H1 (cell line): Measurements from ENCODE around the gene FOXB1. TPM values are rescaled to one million over a fixed set of nuclear protein-coding genes. Genes with fewer than 3 reads are reported as not detected.

Experiments
- CTCF ChIA-PET: fragments of 300-600 bp; sonication (Branson Sonifier 250); formaldehyde crosslinking; loops from one replicate; lab custom pipeline; 2021; ENCODE audit not compliant: partially characterized antibody; lab: Charles Lee
- POLR2A ChIA-PET: fragments of 300-600 bp; sonication (Branson Sonifier 250); formaldehyde crosslinking; loops from one replicate; lab custom pipeline; 2021; ENCODE audit warnings: inconsistent platforms; ENCODE audit not compliant: partially characterized antibody; lab: Charles Lee
- DNase-seq, 2 experiments: peaks; one replicate each; pipeline versions ENCODE4 v3.0.0 to v3.0.0-alpha.2; 2010 to 2022; ENCODE audit warnings: low spot score in 2 of 2, low read depth in 1 of 2, mixed read lengths in 1 of 2
- FAIRE-seq: peaks from 2 replicates; lab custom pipeline; 2011; peaks lifted over from hg19 to GRCh38; lab: Jason Lieb, UNC
- H2AFZ ChIP-seq: 2 replicates; pipeline ENCODE4 v1.8.1; 2012; ENCODE audit warnings: low read length, inconsistent platforms
- H2AK5ac ChIP-seq: 2 replicates; pipeline ENCODE4 v1.6.1; 2013; ENCODE audit warnings: low read depth, low read length
- H2BK120ac ChIP-seq: replicated peaks from 2 replicates; pipeline ENCODE3; 2013; ENCODE audit warnings: low read depth, low read length, inconsistent platforms
- H2BK12ac ChIP-seq: 2 replicates; pipeline ENCODE4 v1.6.1; 2013; ENCODE audit warnings: low read depth, low read length
- H2BK15ac ChIP-seq: 2 replicates; pipeline ENCODE4 v1.6.1; 2013; ENCODE audit warnings: low read length
- H2BK20ac ChIP-seq: 2 replicates; pipeline ENCODE4 v1.6.1; 2013; ENCODE audit warnings: low read length
- H2BK5ac ChIP-seq: 2 replicates; pipeline ENCODE4 v1.6.1; 2013; ENCODE audit warnings: low read depth, low read length
- H3K14ac ChIP-seq: 2 replicates; pipeline ENCODE4 v1.6.1; 2013; ENCODE audit warnings: inconsistent platforms; ENCODE audit not compliant: insufficient read length
- H3K18ac ChIP-seq: 2 replicates; pipeline ENCODE4 v1.6.1; 2013; ENCODE audit warnings: low read length; ENCODE audit errors: extremely low read depth
- H3K23ac ChIP-seq: 2 replicates; pipeline ENCODE4 v1.6.1; 2013; ENCODE audit warnings: inconsistent platforms; ENCODE audit not compliant: insufficient read length
- H3K23me2 ChIP-seq: 2 replicates; pipeline ENCODE4 v1.6.1; 2013; ENCODE audit warnings: low read depth, low read length
- H3K27ac ChIP-seq: 2 replicates; pipeline ENCODE4 v1.6.1; 2011; ENCODE audit warnings: low read depth, low read length, inconsistent platforms
- H3K27me3 ChIP-seq, 4 experiments: replicated peaks in 1 of 4; 1 replicate in 1 of 4; 2 replicates in 3 of 4; pipeline versions ENCODE4 v1.6.1 to v1.8.1; 2011 to 2013; ENCODE audit warnings: low read length in 3 of 4, mild to moderate bottlenecking in 3 of 4, inconsistent platforms in 2 of 4, mixed read lengths in 2 of 4, moderate library complexity in 1 of 4; ENCODE audit not compliant: control insufficient read depth in 3 of 4, insufficient read depth in 3 of 4; ENCODE audit errors: extremely low read depth in 1 of 4
- H3K36me3 ChIP-seq, 4 experiments: 2 replicates each; pipeline versions ENCODE4 v1.6.1 to v1.8.1; 2011 to 2013; ENCODE audit warnings: mild to moderate bottlenecking in 4 of 4, low read length in 3 of 4, moderate library complexity in 2 of 4, control low read depth in 1 of 4, inconsistent platforms in 1 of 4; ENCODE audit not compliant: insufficient read depth in 4 of 4, control insufficient read depth in 2 of 4
- H3K4ac ChIP-seq: replicated peaks from 2 replicates; pipeline ENCODE3; 2013; ENCODE audit warnings: low read length, low read depth, mixed read lengths, inconsistent platforms; ENCODE audit not compliant: insufficient read length
- H3K4me1 ChIP-seq, 4 experiments: replicated peaks in 1 of 4; 1 replicate in 1 of 4; 2 replicates in 3 of 4; pipeline versions ENCODE4 v1.6.1 to v1.8.1; 2011 to 2013; ENCODE audit warnings: low read length in 3 of 4, inconsistent platforms in 2 of 4, mixed read lengths in 1 of 4; ENCODE audit not compliant: insufficient read depth in 4 of 4, control insufficient read depth in 3 of 4
- H3K4me2 ChIP-seq, 2 experiments: 2 replicates each; pipeline versions ENCODE4 v1.6.1 to v1.8.1; 2011 to 2013; ENCODE audit warnings: low read depth in 2 of 2, low read length in 2 of 2, control low read depth in 1 of 2, inconsistent platforms in 1 of 2, mild to moderate bottlenecking in 1 of 2; ENCODE audit not compliant: insufficient read depth in 1 of 2
- H3K4me3 ChIP-seq, 4 experiments: fragments of 200-600, 300-600 bp in 1 of 4; sonication (generic), shearing (Covaris generic), sonication (Bioruptor Twin) in 1 of 4; 2 replicates each; pipeline versions ENCODE4 v1.5.1 to v1.8.1; 2011 to 2016; ENCODE audit warnings: low read length in 4 of 4, low read depth in 3 of 4, control low read depth in 2 of 4, inconsistent platforms in 2 of 4, mild to moderate bottlenecking in 2 of 4, mixed read lengths in 1 of 4, moderate library complexity in 1 of 4; ENCODE audit not compliant: insufficient read depth in 2 of 4; ENCODE audit errors: extremely low read depth in 1 of 4
- H3K56ac ChIP-seq: replicated peaks from 2 replicates; pipeline ENCODE3; 2013; ENCODE audit warnings: low read depth, mild to moderate bottlenecking, mixed read lengths, low read length, inconsistent platforms; ENCODE audit not compliant: insufficient read length
- H3K79me1 ChIP-seq: 2 replicates; pipeline ENCODE4 v1.6.1; 2013; ENCODE audit warnings: low read depth, low read length, control low read depth
- H3K79me2 ChIP-seq, 2 experiments: 2 replicates each; pipeline versions ENCODE4 v1.6.1 to v1.8.1; 2012 to 2013; ENCODE audit warnings: low read length in 2 of 2, mild to moderate bottlenecking in 2 of 2, inconsistent platforms in 1 of 2; ENCODE audit not compliant: insufficient read depth in 2 of 2, control insufficient read depth in 1 of 2
- H3K9ac ChIP-seq, 4 experiments: replicated peaks in 1 of 4; 1 replicate in 1 of 4; 2 replicates in 3 of 4; pipeline versions ENCODE4 v1.6.1 to v1.8.1; 2011 to 2013; ENCODE audit warnings: low read depth in 3 of 4, low read length in 3 of 4, control low read depth in 2 of 4, mild to moderate bottlenecking in 2 of 4, moderate library complexity in 2 of 4, inconsistent platforms in 1 of 4; ENCODE audit errors: extremely low read depth in 1 of 4
- H3K9me3 ChIP-seq, 2 experiments: 2 replicates each; pipeline versions ENCODE4 v1.6.1 to v1.8.1; 2012 to 2013; ENCODE audit warnings: mild to moderate bottlenecking in 2 of 2, moderate library complexity in 2 of 2, control low read depth in 1 of 2, inconsistent platforms in 1 of 2, low read depth in 1 of 2, low read length in 1 of 2, mixed read lengths in 1 of 2; ENCODE audit not compliant: insufficient read depth in 2 of 2
- H4K20me1 ChIP-seq, 2 experiments: replicated peaks in 1 of 2; 2 replicates each; pipeline versions ENCODE3 to v1.8.1; 2011 to 2013; ENCODE audit warnings: inconsistent platforms in 2 of 2, low read length in 2 of 2, mild to moderate bottlenecking in 1 of 2; ENCODE audit not compliant: insufficient read depth in 2 of 2, control insufficient read depth in 1 of 2
- H4K5ac ChIP-seq: 2 replicates; pipeline ENCODE4 v1.6.1; 2013; ENCODE audit warnings: low read length, low read depth, mixed read lengths, inconsistent platforms; ENCODE audit not compliant: insufficient read length
- H4K8ac ChIP-seq: 2 replicates; pipeline ENCODE4 v1.8.0; 2013; ENCODE audit warnings: mild to moderate bottlenecking, moderate library complexity, low read length, inconsistent platforms; ENCODE audit not compliant: insufficient read depth; ENCODE audit errors: extremely low read depth
- H4K91ac ChIP-seq: replicated peaks from 2 replicates; pipeline ENCODE3; 2013; ENCODE audit warnings: low read length, mixed read lengths, inconsistent platforms; ENCODE audit not compliant: insufficient read length
- BACH1 ChIP-seq: IDR thresholded peaks from 2 replicates; pipeline ENCODE4 v1.6.1; 2012; ENCODE audit warnings: low read length, improper control_type of control experiment
- SAP30 ChIP-seq: fragments of 300-600 bp; sonication (generic); IDR thresholded peaks from 2 replicates; pipeline ENCODE4 v1.7.1; 2012; ENCODE audit warnings: low read length, moderate library complexity, mild to moderate bottlenecking, inconsistent platforms; ENCODE audit not compliant: insufficient read depth, insufficient replicate concordance
- TAF1 ChIP-seq: IDR thresholded peaks from 2 replicates; pipeline ENCODE4 v1.6.1; 2011; ENCODE audit warnings: mild to moderate bottlenecking, low read depth, low read length
- WGBS, 2 experiments: shearing (Covaris generic) in 1 of 2; methylation state at CpG; one replicate each; pipeline versions ENCODE4 v1.1.6 to v1.1.7; 2013 to 2015; ENCODE audit warnings: low lambda C conversion rate in 2 of 2, mixed read lengths in 2 of 2, inconsistent platforms in 1 of 2, low coverage in 1 of 2, missing lambda C conversion rate in 1 of 2; ENCODE audit not compliant: insufficient replicate concordance in 2 of 2, insufficient coverage in 1 of 2, insufficient read length in 1 of 2; ENCODE audit errors: extremely low coverage in 1 of 2, missing lambda C conversion rate in 1 of 2; 5-methylcytosine and 5-hydroxymethylcytosine counted together
- polyA plus RNA-seq, 7 experiments: library from polyadenylated mRNA; depleted of rRNA in 3 of 7; stranded (reverse) in 5 of 7; unstranded in 2 of 7; fragments of >200 nt in 5 of 7; fragments of 200-250 nt in 2 of 7; gene quantifications; 1 replicate in 5 of 7; 2 replicates in 1 of 7; 4 replicates in 1 of 7; pipeline versions ENCODE4 v1.2.1 to v1.2.3, GENCODE V29; 2011 to 2013; ENCODE audit warnings: missing spikeins in 2 of 7, mixed read lengths in 2 of 7
- total RNA-seq: library from RNA; stranded (reverse); fragmentation: NEBNext Ultra II Directional; extraction: Animal tissue kit (Norgen Biotek cat#: 25700); gene quantifications from 2 replicates; pipeline ENCODE4 v1.2.1, GENCODE V29; 2021

FOXB1 gene
- total and polyA plus RNA-seq, 2 of the 8 experiments (the other 6 are each of a cell fraction or from before 2014, with no cell fraction given), result 0.92 to 1.5 TPM

GRCh38 chr15:59972241-59972640, 31.9 kb upstream of the FOXB1 start:
- no peaks in the 10 kb centered on the region for H3K9me3 ChIP-seq
- no peak overlapping the region for H2BK12ac ChIP-seq
- H2AFZ ChIP-seq, result no peak overlapping the region
- no peaks in the 10 kb centered on the region for H3K36me3 ChIP-seq
- no peak overlapping the region for H2BK20ac ChIP-seq
- no peak overlapping the region for H3K18ac ChIP-seq
- no peak overlapping the region for H4K91ac ChIP-seq
- no peaks in the 10 kb centered on the region for H3K23me2 ChIP-seq
- DNase-seq, result no peak
- no peak overlapping the region for H2BK15ac ChIP-seq
- H3K79me2 ChIP-seq, result no peaks in the 10 kb centered on the region
- no peak overlapping the region for H3K4ac ChIP-seq
- ChIA-PET CTCF (interaction anchor here (1.0 to 1.7 kb wide), 4 partner anchors 10 to 208 kb away, joined by 3 to 7 read pairs (median 4); no protein-coding TSS in a partner anchor), POLR2A (no interaction called here)
- no peak overlapping the region for H3K14ac ChIP-seq
- no peak overlapping the region for H3K4me2 ChIP-seq
- H3K27me3 ChIP-seq, result no peaks in the 10 kb centered on the region
- H2BK5ac ChIP-seq, result no peak overlapping the region
- H3K79me1 ChIP-seq, result no peaks in the 10 kb centered on the region
- H3K23ac ChIP-seq, result no peak overlapping the region
- no peak for FAIRE-seq
- no peak overlapping the region for H2AK5ac ChIP-seq
- H4K5ac ChIP-seq, result no peak overlapping the region
- no peak overlapping the region for H2BK120ac ChIP-seq
- no peaks in the 10 kb centered on the region for H4K20me1 ChIP-seq
- H4K8ac ChIP-seq, result no peak overlapping the region
- no peak overlapping the region for H3K4me3 ChIP-seq
- no peaks in the 10 kb centered on the region for H3K4me1 ChIP-seq
- no peak overlapping the region for H3K27ac ChIP-seq
- WGBS, 2 experiments, result 70% methylated on average over 1 of the region's 1 CpG; no CpG with 5 or more reads in 1 of the 2 experiments
- no peak overlapping the region for H3K9ac ChIP-seq
- H3K56ac ChIP-seq, result no peak overlapping the region
- TF ChIP-seq BACH1, result no peak
- TF ChIP-seq SAP30, result no peak
- no peak for TF ChIP-seq TAF1
